AG09309 (cell line): ENCODE results near the gene CYB561A3.

Experiments used
- DNase-seq: peaks from one replicate; pipeline ENCODE4 v3.0.0-alpha.2; 2010; ENCODE audit warnings: low read depth
- H3K4me3 ChIP-seq: 2 replicates; pipeline ENCODE4 v1.5.1; 2011; ENCODE audit warnings: mild to moderate bottlenecking, low read depth, low read length, moderate library complexity; ENCODE audit not compliant: control insufficient read depth
- TF ChIP-seq, protein P1 (sequence below): IDR thresholded peaks from 2 replicates; pipeline ENCODE4 v1.5.1; 2011; ENCODE audit warnings: mild to moderate bottlenecking, low read depth, low read length, inconsistent platforms; ENCODE audit not compliant: insufficient read depth, control insufficient read depth; ENCODE audit errors: missing control alignments

CYB561A3 gene

DNA sequence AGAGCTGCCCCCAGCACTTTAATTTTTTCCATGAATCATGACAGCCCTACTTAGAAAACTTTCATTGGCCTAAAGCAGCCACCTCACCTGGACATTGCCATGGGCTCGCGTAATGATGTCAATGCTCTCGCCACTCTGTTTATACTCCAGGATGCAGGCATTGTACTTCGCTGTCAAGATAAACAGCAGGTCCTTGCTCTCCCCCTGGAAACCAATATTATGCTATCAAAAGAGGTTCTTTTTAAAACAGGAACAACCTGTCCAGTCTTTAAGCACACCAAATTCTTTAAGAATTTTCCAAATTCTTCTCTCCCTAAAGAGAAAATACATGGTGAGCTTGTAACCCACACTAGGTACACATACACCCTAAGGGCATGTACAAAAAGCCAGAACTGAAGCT lies 31.8 kb downstream of the CYB561A3 start:
- DNase-seq: no peak
- TF ChIP-seq, protein P1, sequence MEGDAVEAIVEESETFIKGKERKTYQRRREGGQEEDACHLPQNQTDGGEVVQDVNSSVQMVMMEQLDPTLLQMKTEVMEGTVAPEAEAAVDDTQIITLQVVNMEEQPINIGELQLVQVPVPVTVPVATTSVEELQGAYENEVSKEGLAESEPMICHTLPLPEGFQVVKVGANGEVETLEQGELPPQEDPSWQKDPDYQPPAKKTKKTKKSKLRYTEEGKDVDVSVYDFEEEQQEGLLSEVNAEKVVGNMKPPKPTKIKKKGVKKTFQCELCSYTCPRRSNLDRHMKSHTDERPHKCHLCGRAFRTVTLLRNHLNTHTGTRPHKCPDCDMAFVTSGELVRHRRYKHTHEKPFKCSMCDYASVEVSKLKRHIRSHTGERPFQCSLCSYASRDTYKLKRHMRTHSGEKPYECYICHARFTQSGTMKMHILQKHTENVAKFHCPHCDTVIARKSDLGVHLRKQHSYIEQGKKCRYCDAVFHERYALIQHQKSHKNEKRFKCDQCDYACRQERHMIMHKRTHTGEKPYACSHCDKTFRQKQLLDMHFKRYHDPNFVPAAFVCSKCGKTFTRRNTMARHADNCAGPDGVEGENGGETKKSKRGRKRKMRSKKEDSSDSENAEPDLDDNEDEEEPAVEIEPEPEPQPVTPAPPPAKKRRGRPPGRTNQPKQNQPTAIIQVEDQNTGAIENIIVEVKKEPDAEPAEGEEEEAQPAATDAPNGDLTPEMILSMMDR: no peak
- H3K4me3 ChIP-seq: no peak overlapping the region

DNA sequence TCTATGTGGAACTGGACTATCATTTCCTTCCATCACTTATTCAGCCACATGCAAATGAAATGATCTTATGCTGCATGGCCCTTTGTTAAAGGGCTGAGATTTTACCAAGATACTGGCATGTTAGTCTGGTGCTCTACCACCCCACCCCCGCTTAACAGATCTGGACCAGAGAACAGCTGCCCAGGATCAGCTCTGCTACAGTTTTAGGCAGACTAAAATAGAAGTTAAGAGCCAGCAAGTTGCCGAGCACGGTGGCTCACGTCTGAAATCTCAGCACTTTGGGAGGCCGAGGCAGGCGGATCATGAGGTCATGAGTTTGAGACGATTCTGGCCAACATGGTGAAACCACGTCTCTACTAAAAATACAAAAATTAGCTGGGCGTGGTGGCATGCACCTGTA lies 33.3 kb downstream of the CYB561A3 start:
- TF ChIP-seq, protein P1: no peak
- no peak for DNase-seq
- H3K4me3 ChIP-seq: no peak overlapping the region

DNA sequence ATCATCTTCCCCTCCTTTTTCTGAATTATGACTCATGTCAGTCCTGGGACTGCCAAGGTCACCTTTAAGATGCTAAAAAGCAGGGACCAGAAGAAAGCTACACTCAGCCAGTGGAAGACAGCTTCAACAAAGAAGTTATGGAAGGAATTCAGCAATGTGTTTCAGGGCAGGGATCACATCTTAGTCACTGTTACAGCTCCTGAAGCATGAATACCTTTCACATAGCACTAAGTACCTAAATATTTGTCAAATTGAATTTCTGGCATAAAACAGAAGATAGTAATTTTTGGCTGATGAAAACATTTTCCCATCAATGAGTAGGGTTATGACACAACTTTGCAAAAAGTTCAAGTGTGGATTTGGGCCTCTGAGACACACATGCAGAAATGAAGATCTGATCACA lies 34.0 kb downstream of the CYB561A3 start:
- no peak overlapping the region for H3K4me3 ChIP-seq
- no peak for DNase-seq
- TF ChIP-seq, protein P1: no peak

DNA sequence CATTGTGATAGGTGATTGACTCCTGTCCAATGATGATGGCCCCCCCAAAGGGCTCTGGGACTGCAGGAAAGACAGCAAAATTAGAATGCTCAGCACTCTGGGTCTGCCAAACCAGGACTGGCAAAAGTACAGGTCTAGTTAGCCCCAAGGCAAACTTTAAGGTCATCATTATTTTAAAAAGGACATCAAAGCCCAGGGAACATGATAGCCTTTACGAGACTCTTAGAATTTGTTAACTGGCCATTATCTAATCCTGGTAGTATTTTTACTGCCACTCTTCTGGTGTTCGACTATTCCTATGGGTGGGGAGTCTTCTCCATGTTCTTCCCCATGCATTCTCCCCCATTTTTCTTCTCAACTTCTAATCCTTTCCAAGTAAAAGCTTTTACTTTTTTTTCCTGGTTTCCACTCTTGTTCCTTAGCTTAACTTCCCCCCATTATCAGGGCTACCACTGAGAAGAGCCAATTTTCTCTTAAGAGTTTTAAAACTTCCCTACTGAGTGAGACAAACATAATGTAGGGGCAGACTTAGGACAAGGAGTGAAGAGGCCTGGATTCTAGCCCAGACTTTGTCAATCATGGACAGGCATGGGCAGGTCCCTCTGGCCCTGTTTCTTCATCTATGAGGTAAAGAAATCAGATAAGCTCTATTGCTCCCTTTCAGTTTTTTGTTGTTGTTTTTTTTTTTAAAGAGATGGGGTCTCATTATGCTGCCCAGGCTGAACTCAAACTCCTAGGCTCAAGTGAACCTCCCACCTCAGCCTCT lies 35.9 kb downstream of the CYB561A3 start:
- TF ChIP-seq, protein P1: no peak
- no peak overlapping the region for H3K4me3 ChIP-seq
- no peak for DNase-seq

DNA sequence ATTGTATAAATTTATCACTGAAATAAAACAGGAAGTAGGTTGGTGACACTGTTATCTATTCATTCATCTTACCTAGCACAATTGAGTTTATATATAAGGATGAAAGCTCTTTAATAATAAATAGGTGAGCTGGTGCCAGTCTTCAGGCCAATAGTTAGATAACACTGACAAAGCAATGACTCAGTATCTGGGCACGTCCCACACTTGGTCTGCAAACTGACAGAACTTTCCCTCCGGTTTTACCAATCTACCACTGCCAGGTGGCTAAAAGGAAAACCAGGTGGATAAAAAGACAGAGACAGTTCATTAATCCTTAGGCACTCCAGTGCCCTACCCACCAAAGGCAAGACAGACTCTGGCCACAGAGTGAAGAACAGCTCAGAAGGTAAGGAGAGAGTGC lies 46.4 kb downstream of the CYB561A3 start:
- no peak for DNase-seq
- H3K4me3 ChIP-seq: no peak overlapping the region
- TF ChIP-seq, protein P1: no peak

DNA sequence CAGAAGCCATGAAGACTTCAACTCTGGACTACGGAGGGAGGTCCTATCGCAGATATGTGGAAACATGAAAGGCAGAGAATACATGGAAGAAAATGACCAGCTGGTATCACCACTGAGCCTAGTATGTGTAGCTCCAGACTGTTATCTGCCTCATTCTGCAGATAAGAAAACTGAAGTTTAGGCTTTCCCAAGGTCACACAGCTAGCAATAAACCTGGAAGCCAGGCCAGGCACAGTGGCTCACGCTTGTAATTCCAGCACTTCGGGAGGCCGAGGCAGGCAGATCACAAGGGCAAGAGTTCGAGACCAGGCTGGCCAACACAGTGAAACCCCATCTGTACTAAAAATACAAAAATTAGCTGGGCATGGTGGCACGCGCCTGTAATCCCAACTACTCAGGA lies 50.9 kb downstream of the CYB561A3 start:
- TF ChIP-seq, protein P1: no peak
- DNase-seq: no peak
- H3K4me3 ChIP-seq: no peak overlapping the region
